GM10266 (cell line): ENCODE results near the gene STIMATE.

Source experiments
- DNase-seq: peaks from one replicate; pipeline ENCODE4 v3.0.0; 2012; ENCODE audit errors: extremely low spot score
- TF ChIP-seq, protein P1 (sequence below): IDR thresholded peaks from 2 replicates; pipeline ENCODE4 v1.5.1; 2012; ENCODE audit warnings: mild to moderate bottlenecking, low read depth; ENCODE audit not compliant: control insufficient read depth, insufficient read depth; ENCODE audit errors: missing control alignments

The STIMATE gene

DNA sequence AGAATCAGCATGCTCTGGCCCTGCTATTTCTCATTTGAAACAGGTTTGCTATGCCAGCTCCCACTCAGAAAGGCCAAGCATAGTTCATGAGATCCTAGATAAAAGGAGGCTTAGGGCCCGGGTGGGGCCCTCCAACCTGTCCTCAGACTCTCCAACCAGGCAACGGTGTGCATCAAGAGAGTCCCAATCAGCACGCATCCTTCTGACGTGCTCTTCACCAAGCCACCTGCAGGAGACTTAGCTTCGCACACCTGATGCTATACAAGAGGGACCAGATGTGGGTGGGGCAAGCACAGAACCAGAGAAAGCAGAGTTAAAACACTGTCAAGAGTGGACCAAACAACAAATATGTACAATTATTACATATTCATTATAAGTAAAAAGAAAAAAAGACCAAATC lies 17.3 kb downstream of the STIMATE start:
- DNase-seq: no peak
- TF ChIP-seq, protein P1, sequence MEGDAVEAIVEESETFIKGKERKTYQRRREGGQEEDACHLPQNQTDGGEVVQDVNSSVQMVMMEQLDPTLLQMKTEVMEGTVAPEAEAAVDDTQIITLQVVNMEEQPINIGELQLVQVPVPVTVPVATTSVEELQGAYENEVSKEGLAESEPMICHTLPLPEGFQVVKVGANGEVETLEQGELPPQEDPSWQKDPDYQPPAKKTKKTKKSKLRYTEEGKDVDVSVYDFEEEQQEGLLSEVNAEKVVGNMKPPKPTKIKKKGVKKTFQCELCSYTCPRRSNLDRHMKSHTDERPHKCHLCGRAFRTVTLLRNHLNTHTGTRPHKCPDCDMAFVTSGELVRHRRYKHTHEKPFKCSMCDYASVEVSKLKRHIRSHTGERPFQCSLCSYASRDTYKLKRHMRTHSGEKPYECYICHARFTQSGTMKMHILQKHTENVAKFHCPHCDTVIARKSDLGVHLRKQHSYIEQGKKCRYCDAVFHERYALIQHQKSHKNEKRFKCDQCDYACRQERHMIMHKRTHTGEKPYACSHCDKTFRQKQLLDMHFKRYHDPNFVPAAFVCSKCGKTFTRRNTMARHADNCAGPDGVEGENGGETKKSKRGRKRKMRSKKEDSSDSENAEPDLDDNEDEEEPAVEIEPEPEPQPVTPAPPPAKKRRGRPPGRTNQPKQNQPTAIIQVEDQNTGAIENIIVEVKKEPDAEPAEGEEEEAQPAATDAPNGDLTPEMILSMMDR: no peak

DNA sequence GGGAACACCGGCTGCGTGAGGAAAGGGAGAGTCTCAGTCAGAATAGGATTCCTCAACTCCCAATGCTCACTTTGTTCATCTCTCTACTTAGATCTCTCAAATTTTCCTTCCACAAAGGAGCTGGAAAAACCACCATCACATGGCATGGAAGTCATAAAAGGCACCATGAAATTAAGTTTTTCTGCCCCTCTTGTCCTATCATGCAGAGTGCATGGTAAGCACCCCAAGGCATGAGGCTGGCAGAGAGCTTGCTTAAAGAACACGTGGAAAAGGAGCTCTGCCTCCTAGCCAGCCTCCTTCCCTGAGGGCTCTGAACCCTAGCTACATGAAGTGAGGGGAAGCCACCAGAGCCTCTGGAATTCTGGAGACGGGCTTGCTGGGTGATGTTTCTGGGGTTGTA lies 17.8 kb downstream of the STIMATE start:
- TF ChIP-seq, protein P1: no peak
- no peak for DNase-seq

DNA sequence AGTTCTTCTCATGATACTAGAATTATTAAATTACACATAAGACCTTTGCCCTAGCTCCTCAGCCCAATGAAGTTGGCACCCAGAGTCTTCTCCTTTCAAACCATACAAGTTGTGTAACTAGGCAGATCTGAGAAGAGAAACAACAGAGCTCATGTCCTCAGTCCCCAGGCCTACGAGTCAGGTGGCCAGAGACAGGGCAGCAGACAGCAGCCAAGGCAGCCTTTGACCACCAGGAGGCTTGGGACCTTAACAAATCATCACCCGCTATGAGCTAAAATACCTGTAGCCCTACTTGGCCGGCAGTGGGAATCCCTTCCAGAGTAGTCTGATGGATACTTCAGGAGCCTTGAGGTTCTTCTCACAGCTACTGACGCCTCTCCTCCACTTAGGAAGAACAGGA lies 18.3 kb downstream of the STIMATE start:
- no peak for DNase-seq

DNA sequence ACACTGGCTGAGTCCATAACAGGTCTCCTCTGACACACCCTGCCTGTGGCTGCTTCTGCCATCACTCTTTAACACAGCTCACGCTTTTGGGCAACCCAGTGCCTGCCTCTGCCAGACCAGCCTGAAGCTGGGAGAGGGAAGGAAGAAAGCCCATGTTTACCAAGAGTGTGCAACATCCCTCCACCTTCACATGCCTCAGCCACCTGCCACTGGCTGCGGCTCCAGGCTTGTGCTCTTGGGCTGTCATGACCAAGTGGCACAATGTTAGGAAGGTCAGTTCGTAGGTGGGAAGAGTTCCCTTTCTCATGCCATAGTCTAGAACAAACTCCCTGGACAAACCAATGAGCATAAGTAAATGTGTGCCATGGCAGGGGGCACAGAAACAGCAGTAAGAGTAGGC lies 20.3 kb downstream of the STIMATE start:
- TF ChIP-seq, protein P1: no peak
- no peak for DNase-seq

More for the DNA sequence above, 18.3 kb downstream of the STIMATE start:
- TF ChIP-seq, protein P1: no peak

DNA sequence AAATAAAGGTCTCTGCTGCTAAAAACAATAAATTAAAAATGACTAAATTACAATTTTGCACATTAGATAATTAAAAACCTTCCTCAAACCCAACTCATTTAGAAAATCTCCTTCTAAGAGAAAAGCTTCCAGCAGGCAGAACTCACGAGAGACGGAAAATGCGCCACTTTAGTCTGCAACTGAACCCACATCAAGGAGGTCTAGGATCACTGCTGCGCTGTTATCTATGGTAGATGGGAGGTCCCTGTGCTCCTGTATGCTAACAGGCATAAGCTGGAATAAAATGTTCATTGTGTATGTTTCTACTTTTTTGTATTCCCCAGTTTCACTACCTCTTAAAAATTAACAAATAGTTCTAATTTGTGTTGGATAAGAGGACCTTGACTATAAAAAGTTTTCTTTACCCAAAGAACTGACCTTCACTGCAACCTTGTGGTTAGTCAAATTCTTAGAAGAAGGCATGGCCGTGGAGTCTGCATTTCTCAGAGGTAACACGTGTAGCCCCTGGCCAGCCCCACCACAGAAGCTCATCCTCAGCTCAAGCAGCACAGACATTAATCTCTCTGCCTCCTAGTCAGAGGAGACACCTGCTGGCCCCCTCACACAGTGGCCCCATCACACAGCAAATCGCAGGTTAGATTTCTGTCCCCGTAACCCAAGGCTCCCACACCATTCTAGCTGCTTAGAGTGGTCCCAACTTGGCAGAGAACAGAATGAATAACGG lies 22.3 kb downstream of the STIMATE start:
- TF ChIP-seq, protein P1: no peak
- DNase-seq: no peak

DNA sequence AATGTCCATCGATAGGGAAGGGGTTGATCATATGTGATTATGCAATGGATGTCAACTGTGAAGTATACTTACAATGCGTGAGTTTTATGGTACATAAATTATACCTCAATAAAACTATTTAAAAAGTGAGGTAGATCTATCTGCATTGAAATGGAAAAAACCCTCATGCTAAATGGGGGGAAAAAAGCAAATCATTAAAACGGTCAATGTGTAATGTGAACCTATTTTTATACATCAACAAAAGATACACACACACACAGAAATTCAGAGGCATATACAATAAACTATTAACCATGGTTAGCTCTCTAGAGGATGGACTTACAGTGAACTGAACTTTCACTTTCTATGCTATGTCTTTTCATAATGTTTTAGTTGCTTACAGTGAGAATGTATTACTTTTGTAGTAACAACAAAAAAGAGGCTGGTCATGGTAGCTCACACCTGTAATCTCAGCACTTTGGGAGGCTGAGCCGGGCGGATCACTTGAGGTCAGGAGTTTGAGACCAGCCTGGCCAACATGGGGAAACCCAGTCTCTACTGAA lies 23.1 kb downstream of the STIMATE start:
- DNase-seq: no peak
- TF ChIP-seq, protein P1: no peak

DNA sequence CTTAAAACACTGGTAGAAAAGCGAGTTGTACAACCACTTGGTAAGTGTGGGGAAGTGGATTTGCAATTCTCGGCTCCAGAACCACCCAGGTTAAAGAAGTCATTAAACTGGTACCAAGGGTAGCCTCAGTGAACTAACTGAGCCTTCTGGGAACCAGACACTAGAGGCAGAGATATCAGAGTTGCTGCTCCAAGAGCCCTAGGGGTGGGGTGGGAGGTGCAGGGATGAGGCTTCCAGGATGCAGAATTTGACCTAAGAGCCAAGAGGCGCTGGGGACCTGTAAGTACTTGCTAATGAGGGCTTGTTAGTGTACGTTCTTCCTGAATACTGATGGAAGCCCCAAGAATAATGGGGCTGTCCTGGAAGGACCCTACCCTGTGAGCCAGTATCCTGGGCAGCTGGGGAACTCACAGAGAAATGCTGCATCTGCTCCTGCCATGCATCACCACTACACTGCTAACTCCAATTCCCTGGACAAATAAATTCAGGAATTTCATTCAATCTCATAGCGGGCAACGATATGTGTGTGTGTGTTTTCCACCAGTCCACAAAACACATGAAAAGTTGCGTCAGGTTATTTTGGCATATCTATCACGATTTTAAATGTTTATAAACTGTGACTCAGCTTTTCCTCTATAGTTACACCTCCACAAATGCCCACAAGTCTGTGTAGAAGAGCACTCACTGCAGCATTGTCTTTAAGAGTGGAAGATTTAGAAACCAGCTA lies 23.8 kb downstream of the STIMATE start:
- no peak for DNase-seq
- TF ChIP-seq, protein P1: no peak
